CD4-positive, alpha-beta T cell treated with Interleukin-17A for 4 hours (primary cell): ENCODE results near the gene EMSY.
"Not testable (repeated sequence)": the region's sequence is repeated elsewhere in the genome, so short reads cannot be mapped to it uniquely, and the experiment has no call there.

Experiments used
- DNase-seq: peaks from one replicate; pipeline ENCODE4 v3.0.0-alpha.2; 2020; ENCODE audit warnings: mixed read lengths

Gene EMSY, protein sequence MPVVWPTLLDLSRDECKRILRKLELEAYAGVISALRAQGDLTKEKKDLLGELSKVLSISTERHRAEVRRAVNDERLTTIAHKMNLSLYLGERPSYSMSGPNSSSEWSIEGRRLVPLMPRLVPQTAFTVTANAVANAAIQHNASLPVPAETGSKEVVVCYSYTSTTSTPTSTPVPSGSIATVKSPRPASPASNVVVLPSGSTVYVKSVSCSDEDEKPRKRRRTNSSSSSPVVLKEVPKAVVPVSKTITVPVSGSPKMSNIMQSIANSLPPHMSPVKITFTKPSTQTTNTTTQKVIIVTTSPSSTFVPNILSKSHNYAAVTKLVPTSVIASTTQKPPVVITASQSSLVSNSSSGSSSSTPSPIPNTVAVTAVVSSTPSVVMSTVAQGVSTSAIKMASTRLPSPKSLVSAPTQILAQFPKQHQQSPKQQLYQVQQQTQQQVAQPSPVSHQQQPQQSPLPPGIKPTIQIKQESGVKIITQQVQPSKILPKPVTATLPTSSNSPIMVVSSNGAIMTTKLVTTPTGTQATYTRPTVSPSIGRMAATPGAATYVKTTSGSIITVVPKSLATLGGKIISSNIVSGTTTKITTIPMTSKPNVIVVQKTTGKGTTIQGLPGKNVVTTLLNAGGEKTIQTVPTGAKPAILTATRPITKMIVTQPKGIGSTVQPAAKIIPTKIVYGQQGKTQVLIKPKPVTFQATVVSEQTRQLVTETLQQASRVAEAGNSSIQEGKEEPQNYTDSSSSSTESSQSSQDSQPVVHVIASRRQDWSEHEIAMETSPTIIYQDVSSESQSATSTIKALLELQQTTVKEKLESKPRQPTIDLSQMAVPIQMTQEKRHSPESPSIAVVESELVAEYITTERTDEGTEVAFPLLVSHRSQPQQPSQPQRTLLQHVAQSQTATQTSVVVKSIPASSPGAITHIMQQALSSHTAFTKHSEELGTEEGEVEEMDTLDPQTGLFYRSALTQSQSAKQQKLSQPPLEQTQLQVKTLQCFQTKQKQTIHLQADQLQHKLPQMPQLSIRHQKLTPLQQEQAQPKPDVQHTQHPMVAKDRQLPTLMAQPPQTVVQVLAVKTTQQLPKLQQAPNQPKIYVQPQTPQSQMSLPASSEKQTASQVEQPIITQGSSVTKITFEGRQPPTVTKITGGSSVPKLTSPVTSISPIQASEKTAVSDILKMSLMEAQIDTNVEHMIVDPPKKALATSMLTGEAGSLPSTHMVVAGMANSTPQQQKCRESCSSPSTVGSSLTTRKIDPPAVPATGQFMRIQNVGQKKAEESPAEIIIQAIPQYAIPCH (N-terminal part only)

GRCh38 chr11:76444384-76445120 lies at the start of gene EMSY:
TSS of gene EMSY (plus strand) at chr11:76445018. CDS start at chr11:76446939, 1,921 bp downstream.
- DNase-seq: peak; percentile 91

- no peak for DNase-seq
Observed at GRCh38 chr11:76395296-76395695, 49.5 kb upstream of the EMSY start.

DNA sequence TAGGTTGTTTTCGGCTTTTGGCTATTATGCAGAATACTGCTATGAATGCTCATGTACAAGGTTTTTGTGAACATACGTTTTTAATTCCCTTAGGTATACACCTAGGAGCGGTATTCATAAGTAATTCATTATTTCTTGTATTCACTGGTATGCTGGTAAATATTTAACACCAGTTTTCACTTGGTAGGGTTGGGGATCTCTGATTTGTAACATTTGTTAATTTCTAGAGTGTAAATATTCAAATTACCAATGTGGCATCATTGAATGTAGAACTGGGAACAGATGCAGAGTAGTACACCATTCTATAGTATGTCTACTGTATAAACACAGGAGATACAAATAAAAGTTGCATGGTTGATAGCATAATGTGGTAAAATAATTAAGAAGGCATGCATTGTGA lies 47.4 kb upstream of the EMSY start:
- no peak for DNase-seq

DNA sequence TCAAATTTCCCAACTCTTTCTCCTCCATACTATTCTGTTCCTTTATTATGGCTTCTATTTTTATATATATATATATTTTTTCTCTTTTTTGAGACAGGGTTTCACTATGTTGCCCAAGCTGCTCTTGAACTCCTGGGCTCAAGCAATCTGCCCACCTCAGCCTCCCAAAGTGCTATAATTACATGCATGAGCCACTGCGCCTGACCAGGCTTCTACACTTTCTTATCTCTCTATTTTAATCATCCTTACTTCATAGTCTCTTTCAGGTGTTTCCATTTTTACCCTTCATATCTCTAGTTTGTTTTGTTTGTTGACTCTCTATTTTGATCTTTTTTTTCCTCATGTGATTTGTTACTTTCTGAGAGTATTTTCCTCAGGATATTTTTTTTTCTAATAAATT lies 43.9 kb upstream of the EMSY start:
- DNase-seq: no peak

- not testable (repeated sequence) for DNase-seq
Observed at GRCh38 chr11:76401484-76401883, 43.3 kb upstream of the EMSY start.

GRCh38 chr11:76406359-76406758 lies 38.5 kb upstream of the EMSY start:
- DNase-seq: no peak

DNA sequence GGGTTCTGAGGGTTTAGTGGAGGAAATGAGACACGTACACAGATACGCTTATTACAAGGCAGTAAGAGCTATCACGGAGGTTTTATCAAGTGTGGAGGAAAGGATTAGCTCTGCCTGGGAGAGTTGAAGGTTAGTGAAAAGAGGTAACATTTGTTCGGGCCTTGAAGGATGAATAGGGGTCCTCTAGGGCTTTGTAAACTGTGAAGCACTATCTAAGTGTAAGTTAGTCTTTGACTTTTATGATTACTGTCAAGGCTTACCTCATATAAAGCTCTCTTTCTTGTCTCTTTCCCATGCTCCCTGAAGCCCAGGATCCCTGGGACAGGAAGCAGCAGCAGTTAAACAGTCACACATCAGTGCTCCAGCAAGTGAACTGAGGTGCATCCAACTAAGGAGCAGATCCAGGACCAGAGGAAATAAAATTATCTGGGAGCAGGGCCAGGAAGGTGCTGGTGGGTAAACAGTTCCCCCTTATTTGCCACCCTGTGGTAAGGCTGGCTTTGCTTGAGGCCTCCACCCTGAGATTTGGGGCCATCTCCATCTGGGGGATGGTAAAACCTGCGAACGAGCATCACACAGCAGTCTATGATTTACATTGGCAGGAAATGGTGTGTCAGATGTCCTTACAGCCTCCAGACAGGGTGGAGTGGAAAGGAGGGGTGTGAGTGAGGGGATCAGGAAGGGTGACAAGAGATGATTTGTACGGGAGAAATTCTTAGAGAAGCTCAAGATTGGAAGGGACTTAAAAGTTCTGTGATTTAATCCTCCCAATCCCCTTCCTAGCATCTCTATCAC lies 36.5 kb upstream of the EMSY start:
- no peak for DNase-seq

DNA sequence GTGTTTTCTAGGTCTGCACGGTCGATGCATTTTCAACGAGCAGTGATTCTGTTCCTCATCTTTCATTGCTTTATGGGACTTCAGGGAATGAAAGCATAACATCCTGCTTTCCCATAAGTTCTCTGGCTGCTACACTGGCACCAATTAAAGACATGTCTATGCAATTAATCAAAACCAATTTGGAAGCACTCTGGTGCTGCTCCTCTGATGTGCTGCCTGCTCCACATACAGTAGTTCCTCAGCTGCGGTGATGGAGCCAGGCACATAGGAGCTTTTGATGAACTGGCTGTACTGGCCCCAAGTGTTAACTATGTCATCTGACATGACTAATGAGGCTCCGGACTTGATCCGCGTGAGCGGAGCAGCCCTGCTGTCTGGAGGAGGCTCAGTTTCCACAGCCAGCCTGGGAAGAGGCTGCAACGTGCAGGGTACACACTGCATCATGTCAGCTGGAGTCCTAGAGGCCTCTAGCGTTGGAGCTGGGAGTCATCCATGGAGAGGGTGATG lies 33.9 kb upstream of the EMSY start:
- no peak for DNase-seq

DNA sequence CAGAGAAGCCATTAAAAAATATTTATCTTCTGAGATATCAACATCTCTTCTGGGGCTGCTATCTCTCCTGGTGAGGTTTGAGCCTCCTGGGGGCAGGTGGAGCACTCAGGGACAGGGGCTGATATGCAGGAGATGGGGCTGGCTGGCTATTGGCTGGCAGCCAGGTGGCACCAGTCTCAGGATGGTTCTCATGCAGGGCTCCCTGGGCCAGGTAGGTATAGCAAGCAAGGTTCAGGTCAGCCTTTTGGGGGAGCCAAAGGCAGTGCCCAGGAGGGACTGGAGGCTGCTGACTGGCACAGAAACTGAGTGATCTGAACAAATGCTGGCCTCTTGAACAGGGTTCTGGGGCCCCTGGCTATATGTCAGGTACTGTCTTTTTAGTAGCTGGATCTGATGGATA lies 29.7 kb upstream of the EMSY start:
- DNase-seq: peak; percentile 3

GRCh38 chr11:76419896-76420295 lies 24.9 kb upstream of the EMSY start:
- peak; percentile 8 for DNase-seq

GRCh38 chr11:76424379-76424778 lies 20.4 kb upstream of the EMSY start:
- no peak for DNase-seq

- DNase-seq: no peak
Observed at GRCh38 chr11:76424891-76425290, 19.9 kb upstream of the EMSY start.

GRCh38 chr11:76426660-76427059 lies 18.2 kb upstream of the EMSY start:
- DNase-seq: no peak

- no peak for DNase-seq
Observed at GRCh38 chr11:76436020-76436419, 8.8 kb upstream of the EMSY start.

DNA sequence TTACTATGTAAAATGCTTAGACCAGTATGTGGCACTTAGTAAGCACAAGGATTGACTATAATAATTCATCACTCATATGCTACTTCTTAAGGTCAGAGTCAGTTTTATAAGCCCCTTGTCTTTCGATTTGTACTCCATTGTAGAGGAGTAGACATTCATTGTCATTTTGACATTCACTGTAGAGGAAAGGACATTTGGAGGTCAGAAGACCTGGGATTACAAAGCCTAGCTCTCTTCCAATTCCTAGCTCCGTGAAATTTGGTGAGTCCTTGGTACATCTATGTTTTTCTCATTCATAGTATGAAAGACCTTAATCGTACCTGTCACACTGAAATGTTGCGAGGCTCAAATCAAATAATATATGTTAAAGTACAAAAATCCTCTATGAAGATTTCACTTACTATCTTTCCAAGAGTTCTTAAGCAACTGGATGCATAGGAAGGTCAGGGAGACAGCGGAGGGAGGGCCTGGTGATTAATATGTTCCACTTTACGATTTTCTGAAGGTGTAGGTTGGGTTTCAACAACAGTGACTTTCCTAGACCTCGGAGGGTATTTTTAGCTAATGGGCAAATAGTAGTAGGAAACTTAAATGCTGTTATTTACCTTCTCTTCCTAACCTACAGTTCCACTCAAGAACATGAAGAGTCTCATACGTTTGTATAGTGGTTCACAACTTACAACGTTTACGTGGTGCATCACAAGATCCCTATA lies 1.4 kb upstream of the EMSY start:
- no peak for DNase-seq

- no peak for DNase-seq
Observed at GRCh38 chr11:76444065-76444383, 794 bp upstream of the EMSY start.

DNA sequence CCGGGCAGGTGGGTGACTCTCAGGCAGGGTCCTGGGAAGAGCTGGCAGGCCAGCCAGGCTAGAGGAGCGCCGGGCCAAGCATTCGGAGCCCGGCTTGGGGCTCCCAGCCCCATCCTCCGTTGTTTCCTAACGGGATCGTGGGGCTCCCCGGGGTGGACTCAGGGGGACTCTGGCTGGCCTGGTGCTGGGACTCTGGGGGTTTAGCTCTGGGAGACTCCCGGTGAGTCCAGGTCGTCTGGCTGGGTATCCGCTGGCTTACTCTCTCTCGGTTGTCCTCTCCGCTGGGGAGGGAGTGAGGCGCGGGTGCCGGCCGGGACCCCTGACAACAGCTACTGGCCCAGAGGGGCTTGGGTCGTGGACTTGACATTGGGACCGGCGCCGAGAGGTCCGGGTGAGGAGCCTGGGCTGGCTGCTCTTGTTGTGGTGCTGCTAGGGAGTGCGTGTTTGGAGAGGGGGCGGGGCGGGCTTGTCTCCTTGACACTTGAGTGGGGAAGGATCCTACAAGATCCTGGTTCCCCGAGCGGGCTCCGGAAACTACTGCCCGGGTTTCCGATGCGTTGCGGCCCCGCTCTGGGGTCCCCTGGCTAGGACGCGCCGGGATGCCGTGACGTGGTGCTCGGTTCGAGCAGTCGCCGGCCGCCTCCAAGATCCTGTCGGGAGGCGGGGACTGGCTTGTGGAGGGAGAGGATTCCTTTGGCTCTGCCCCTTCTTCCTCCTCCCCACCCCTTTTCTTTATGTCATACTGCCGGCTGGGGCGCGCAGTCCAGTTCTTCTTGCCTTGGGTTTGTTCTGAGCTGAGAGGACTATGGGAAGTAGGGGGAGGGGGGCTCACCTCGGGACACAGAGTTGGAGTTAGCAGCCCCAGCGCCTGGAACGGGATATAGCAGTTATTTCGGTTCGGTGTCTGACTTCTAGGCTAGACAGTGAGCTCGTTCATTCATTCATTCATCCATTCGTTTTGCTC lies 585 bp downstream of the EMSY start:
- DNase-seq: peak; percentile 44

GRCh38 chr11:76448506-76448905 lies 3.7 kb downstream of the EMSY start:
- no peak for DNase-seq

- DNase-seq: no peak
Observed at GRCh38 chr11:76453248-76453647, 8.4 kb downstream of the EMSY start.

- no peak for DNase-seq
Observed at GRCh38 chr11:76455331-76455730, 10.5 kb downstream of the EMSY start.
